Body of pancreas (tissue), 4 donors: ENCODE results near the gene TBC1D14.

Experiments used
- POLR2A ChIP-seq, 3 donors: fragments of 450-650 bp; IDR thresholded peaks; one replicate each; pipeline ENCODE4 v1.6.1; 2016; ENCODE audit warnings: antibody characterized with exemption in 3 of 3, mild to moderate bottlenecking in 2 of 3
- TF ChIP-seq, protein P1 (sequence below), 7 experiments: fragments of 450-650 bp in 4 of 7; fragments of 200-600 bp in 3 of 7; sonication (generic) in 3 of 7; IDR thresholded peaks; one replicate each; pipeline ENCODE4 v1.5.1; 2016 to 2019; ENCODE audit warnings: antibody characterized with exemption in 7 of 7

DNA sequence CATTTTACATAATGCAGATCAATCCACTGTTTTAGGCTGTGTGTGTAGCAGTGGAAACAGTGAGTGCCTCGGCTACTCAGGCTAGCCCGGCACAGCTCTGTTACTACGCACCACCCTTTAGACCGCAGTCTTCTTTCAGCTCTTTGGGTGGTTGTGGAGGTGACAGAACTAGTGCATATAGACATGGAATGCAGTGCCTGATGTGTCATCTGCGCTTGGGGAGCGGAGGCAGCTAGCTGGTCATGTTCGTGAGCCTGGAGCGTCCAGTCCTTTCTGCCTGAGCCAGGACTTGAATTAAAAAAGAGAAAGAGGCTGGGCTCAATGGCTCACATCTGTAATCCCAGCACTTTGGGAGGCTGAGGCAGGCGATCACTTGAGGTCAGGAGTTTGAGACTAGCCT is 4.8 kb downstream of the TBC1D14 start:
- TF ChIP-seq, protein P1, sequence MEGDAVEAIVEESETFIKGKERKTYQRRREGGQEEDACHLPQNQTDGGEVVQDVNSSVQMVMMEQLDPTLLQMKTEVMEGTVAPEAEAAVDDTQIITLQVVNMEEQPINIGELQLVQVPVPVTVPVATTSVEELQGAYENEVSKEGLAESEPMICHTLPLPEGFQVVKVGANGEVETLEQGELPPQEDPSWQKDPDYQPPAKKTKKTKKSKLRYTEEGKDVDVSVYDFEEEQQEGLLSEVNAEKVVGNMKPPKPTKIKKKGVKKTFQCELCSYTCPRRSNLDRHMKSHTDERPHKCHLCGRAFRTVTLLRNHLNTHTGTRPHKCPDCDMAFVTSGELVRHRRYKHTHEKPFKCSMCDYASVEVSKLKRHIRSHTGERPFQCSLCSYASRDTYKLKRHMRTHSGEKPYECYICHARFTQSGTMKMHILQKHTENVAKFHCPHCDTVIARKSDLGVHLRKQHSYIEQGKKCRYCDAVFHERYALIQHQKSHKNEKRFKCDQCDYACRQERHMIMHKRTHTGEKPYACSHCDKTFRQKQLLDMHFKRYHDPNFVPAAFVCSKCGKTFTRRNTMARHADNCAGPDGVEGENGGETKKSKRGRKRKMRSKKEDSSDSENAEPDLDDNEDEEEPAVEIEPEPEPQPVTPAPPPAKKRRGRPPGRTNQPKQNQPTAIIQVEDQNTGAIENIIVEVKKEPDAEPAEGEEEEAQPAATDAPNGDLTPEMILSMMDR (IDR thresholded peaks at IDR 0.05), result no peak
- no peak for TF ChIP-seq POLR2A (IDR thresholded peaks at IDR 0.05)
